T-helper 17 cell (primary cell): ENCODE data around the gene HACD2. TPM values are rescaled to one million over a fixed set of nuclear protein-coding genes. Genes with fewer than 3 reads are reported as not detected.

Source experiments
- ATAC-seq: fragments of 150-1000 bp; cut with Tn5 transposase; 2 replicates; pipeline ENCODE4 v1.10.0; 2021; ENCODE audit warnings: mild to moderate bottlenecking, moderate library complexity
- DNase-seq, 3 donors: peaks; one replicate each; pipeline versions ENCODE4 v3.0.0 to v3.0.0-alpha.2; 2020 to 2021
- H3K9me3 ChIP-seq: one replicate; pipeline ENCODE4 v1.7.0; 2013; ENCODE audit warnings: low read length, mild to moderate bottlenecking; ENCODE audit not compliant: control insufficient read depth, poor library complexity, severe bottlenecking
- H3K27ac Mint-ChIP-seq: one replicate; pipeline ENCODE4 v1.8.0; 2022; ENCODE audit warnings: mild to moderate bottlenecking, moderate library complexity, mixed read lengths
- H3K27me3 Mint-ChIP-seq: one replicate; pipeline ENCODE4 v1.8.0; 2022; ENCODE audit warnings: mixed read lengths
- H3K36me3 Mint-ChIP-seq: one replicate; pipeline ENCODE4 v1.8.0; 2022; ENCODE audit warnings: low read depth, mixed read lengths
- H3K4me1 Mint-ChIP-seq: one replicate; pipeline ENCODE4 v1.8.0; 2022; ENCODE audit warnings: mild to moderate bottlenecking, mixed read lengths
- H3K4me3 Mint-ChIP-seq: one replicate; pipeline ENCODE4 v1.8.0; 2022; ENCODE audit warnings: mild to moderate bottlenecking, moderate library complexity, mixed read lengths
- total RNA-seq, 4 donors: library from RNA in 2 of 4; stranded (reverse) in 2 of 4; gene quantifications; one replicate each; pipeline ENCODE4 v1.2.3 and lab custom pipeline; 2022 to 2026

HACD2 gene
- total RNA-seq, 2 donors from 2014 or later: 16.2 to 18.9 TPM

- Mint-ChIP-seq H3K4me3 (no peak overlapping the region), H3K4me1 (peaks cover 24% of the 10 kb centered on the region), H3K36me3 (peaks cover 10% of the 10 kb centered on the region), H3K27me3 (no peaks in the 10 kb centered on the region), H3K27ac (no peak overlapping the region)
- no peaks in the 10 kb centered on the region for H3K9me3 ChIP-seq
- DNase-seq (no peak), ATAC-seq (no peak)
Measured at GRCh38 chr3:123547881-123548519, 36.9 kb downstream of the HACD2 start.

- no peak for ATAC-seq
- Mint-ChIP-seq H3K27me3 (no peaks in the 10 kb centered on the region), H3K4me1 (peaks cover 20% of the 10 kb centered on the region)
Measured at GRCh38 chr3:123546133-123546755, 38.6 kb downstream of the HACD2 start.

DNA sequence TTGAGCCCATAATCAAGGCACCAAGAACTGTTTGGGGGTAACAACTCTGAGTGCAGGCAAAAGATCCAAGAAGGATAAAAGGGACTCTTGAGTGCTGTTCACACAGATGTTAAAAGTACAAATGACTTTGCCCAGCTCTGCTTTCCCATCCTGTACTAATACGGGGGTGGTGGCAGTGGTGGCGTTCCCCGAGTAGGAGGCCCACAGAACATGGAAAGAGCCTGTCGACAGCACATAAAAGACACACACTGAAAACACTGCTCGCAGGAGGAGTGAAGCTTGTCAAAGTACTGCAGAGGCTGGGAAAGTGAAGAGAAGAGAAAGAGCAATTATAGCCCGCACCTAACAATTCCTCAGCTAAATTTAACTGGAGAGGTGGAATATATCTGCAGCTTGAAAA is 40.9 kb downstream of the HACD2 start:
- H3K9me3 ChIP-seq: no peaks in the 10 kb centered on the region
- no peak overlapping the region for H3K4me3 Mint-ChIP-seq
- no peak overlapping the region for H3K27ac Mint-ChIP-seq
- H3K4me1 Mint-ChIP-seq: peaks cover 16% of the 10 kb centered on the region
- ATAC-seq (no peak), DNase-seq (no peak)
- peaks cover 3% of the 10 kb centered on the region for H3K36me3 Mint-ChIP-seq
- no peaks in the 10 kb centered on the region for H3K27me3 Mint-ChIP-seq

More at GRCh38 chr3:123546133-123546755, 38.6 kb downstream of the HACD2 start:
- no peak for DNase-seq
- H3K27ac Mint-ChIP-seq: no peak overlapping the region
- no peaks in the 10 kb centered on the region for H3K9me3 ChIP-seq
- peaks cover 10% of the 10 kb centered on the region for H3K36me3 Mint-ChIP-seq
- H3K4me3 Mint-ChIP-seq: no peak overlapping the region

GRCh38 chr3:123540285-123540684 is 44.6 kb downstream of the HACD2 start:
- DNase-seq: no peak
- no peak overlapping the region for H3K27ac Mint-ChIP-seq

GRCh38 chr3:123536153-123536895 is 48.5 kb downstream of the HACD2 start:
- Mint-ChIP-seq H3K27ac (no peak overlapping the region), H3K27me3 (no peaks in the 10 kb centered on the region), H3K4me3 (no peak overlapping the region), H3K4me1 (peaks cover 9% of the 10 kb centered on the region), H3K36me3 (peaks cover 5% of the 10 kb centered on the region)
- H3K9me3 ChIP-seq: no peaks in the 10 kb centered on the region
- ATAC-seq: no peak
- DNase-seq: no peak

More at GRCh38 chr3:123540285-123540684, 44.6 kb downstream of the HACD2 start:
- no peak for ATAC-seq
- Mint-ChIP-seq H3K36me3 (peaks cover 3% of the 10 kb centered on the region), H3K4me1 (peaks cover 14% of the 10 kb centered on the region), H3K27me3 (no peaks in the 10 kb centered on the region), H3K4me3 (no peak overlapping the region)
- H3K9me3 ChIP-seq: no peaks in the 10 kb centered on the region

- H3K36me3 Mint-ChIP-seq: peaks cover 3% of the 10 kb centered on the region
- no peak for ATAC-seq
- H3K4me1 Mint-ChIP-seq: peaks cover 7% of the 10 kb centered on the region
- no peaks in the 10 kb centered on the region for H3K9me3 ChIP-seq
- no peak overlapping the region for H3K4me3 Mint-ChIP-seq
- DNase-seq: no peak
- no peak overlapping the region for H3K27ac Mint-ChIP-seq
- H3K27me3 Mint-ChIP-seq: no peaks in the 10 kb centered on the region
Measured at GRCh38 chr3:123535580-123535979, 49.3 kb downstream of the HACD2 start.

GRCh38 chr3:123534264-123534663 is 50.6 kb downstream of the HACD2 start:
- no peaks in the 10 kb centered on the region for H3K27me3 Mint-ChIP-seq
- H3K27ac Mint-ChIP-seq: no peak overlapping the region
- H3K4me3 Mint-ChIP-seq: no peak overlapping the region
- H3K9me3 ChIP-seq: no peaks in the 10 kb centered on the region
- peaks cover 3% of the 10 kb centered on the region for H3K36me3 Mint-ChIP-seq
- peaks cover 5% of the 10 kb centered on the region for H3K4me1 Mint-ChIP-seq
- ATAC-seq (no peak), DNase-seq (no peak)

- Mint-ChIP-seq H3K27me3 (no peaks in the 10 kb centered on the region), H3K36me3 (peaks cover 3% of the 10 kb centered on the region), H3K4me1 (peaks cover 5% of the 10 kb centered on the region), H3K4me3 (no peak overlapping the region), H3K27ac (no peak overlapping the region)
- no peaks in the 10 kb centered on the region for H3K9me3 ChIP-seq
- DNase-seq (no peak), ATAC-seq (no peak)
Measured at GRCh38 chr3:123533554-123534159, 51.2 kb downstream of the HACD2 start.

GRCh38 chr3:123528130-123528529 is 56.7 kb downstream of the HACD2 start:
- Mint-ChIP-seq H3K27me3 (no peaks in the 10 kb centered on the region), H3K4me1 (peaks cover 20% of the 10 kb centered on the region), H3K4me3 (no peak overlapping the region), H3K27ac (no peak overlapping the region), H3K36me3 (peaks cover 11% of the 10 kb centered on the region)
- ATAC-seq: no peak
- DNase-seq: no peak
- no peaks in the 10 kb centered on the region for H3K9me3 ChIP-seq

- Mint-ChIP-seq H3K36me3 (peaks cover 11% of the 10 kb centered on the region), H3K4me3 (no peak overlapping the region), H3K27ac (no peak overlapping the region), H3K4me1 (peaks cover 22% of the 10 kb centered on the region), H3K27me3 (no peaks in the 10 kb centered on the region)
- no peak for DNase-seq
- H3K9me3 ChIP-seq: no peaks in the 10 kb centered on the region
- ATAC-seq: no peak
Measured at GRCh38 chr3:123527046-123527445, 57.8 kb downstream of the HACD2 start.

- Mint-ChIP-seq H3K4me3 (no peak overlapping the region), H3K36me3 (peaks cover 14% of the 10 kb centered on the region), H3K4me1 (peaks cover 27% of the 10 kb centered on the region)
Measured at GRCh38 chr3:123526474-123526873, 58.4 kb downstream of the HACD2 start.

DNA sequence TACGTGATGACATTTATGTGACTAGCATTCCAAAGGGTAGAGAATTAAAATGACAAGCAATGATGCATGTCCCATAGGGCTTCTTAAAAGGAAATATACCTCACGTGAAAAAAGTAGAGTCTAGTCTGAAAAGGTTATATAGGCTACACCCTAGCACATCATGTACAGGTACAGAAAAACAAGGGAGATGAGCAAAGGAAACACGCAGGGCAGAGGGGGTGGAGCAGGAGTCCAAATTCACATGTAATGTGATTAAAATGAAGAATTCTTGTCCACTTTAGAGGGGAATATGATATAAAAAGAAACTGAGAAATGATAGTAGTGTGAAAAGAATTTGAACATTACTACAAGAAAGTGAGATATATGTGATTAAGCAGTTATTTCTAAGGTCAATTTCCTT is 59.4 kb downstream of the HACD2 start:
- H3K4me1 Mint-ChIP-seq: peaks cover 36% of the 10 kb centered on the region
- DNase-seq (no peak), ATAC-seq (no peak)
- peaks cover 14% of the 10 kb centered on the region for H3K36me3 Mint-ChIP-seq
- no peaks in the 10 kb centered on the region for H3K9me3 ChIP-seq
- H3K4me3 Mint-ChIP-seq: no peak overlapping the region
- H3K27ac Mint-ChIP-seq: peak overlapping the region; percentile 19
- H3K27me3 Mint-ChIP-seq: no peaks in the 10 kb centered on the region

More at GRCh38 chr3:123526474-123526873, 58.4 kb downstream of the HACD2 start:
- no peaks in the 10 kb centered on the region for H3K27me3 Mint-ChIP-seq
- no peaks in the 10 kb centered on the region for H3K9me3 ChIP-seq
- no peak for ATAC-seq
- H3K27ac Mint-ChIP-seq: no peak overlapping the region
- no peak for DNase-seq

DNA sequence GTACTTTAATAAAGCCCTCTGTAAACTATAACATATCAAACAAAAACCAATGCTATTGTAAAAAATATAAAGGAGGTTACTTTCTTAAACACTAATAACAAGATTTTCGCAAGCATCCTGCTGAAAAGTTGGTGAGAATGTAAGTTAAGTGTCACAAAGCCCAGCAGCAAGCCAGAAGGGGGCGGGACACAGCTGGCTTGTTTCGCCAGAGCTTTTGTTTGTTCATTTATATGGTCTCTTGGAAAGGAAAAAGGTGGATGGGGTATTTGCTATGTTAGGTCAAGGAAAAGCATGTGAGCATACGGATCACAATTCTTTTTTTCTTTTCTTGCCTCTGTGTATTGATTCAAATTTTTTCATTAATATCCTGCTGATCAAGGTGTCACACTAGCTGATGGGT is 59.9 kb downstream of the HACD2 start:
- no peak overlapping the region for H3K4me3 Mint-ChIP-seq
- no peak for ATAC-seq
- H3K9me3 ChIP-seq: no peaks in the 10 kb centered on the region
- no peak for DNase-seq
- H3K36me3 Mint-ChIP-seq: peaks cover 14% of the 10 kb centered on the region
- H3K4me1 Mint-ChIP-seq: peaks cover 36% of the 10 kb centered on the region
- H3K27me3 Mint-ChIP-seq: no peaks in the 10 kb centered on the region
- H3K27ac Mint-ChIP-seq: peak overlapping the region; percentile 19
